Transverse colon (tissue), 4 donors: Measurements from ENCODE around the gene GPHA2. TPM values are rescaled to one million over a fixed set of nuclear protein-coding genes. Genes with fewer than 3 reads are reported as not detected.

ENCODE experiments used
- DNase-seq: peaks from one replicate; pipeline ENCODE4 v3.0.0-alpha.2; 2019
- H3K27ac ChIP-seq, 4 donors: fragments of 200-600 bp; sonication (generic); 2 replicates each; pipeline ENCODE4 v1.5.1; 2016 to 2018; ENCODE audit warnings: inconsistent platforms in 4 of 4
- H3K27me3 ChIP-seq: fragments of 200-600 bp; sonication (generic); 2 replicates; pipeline ENCODE4 v1.5.1; 2017; ENCODE audit warnings: inconsistent platforms
- H3K36me3 ChIP-seq, 4 donors: fragments of 200-600 bp; sonication (generic); 2 replicates each; pipeline ENCODE4 v1.5.1; 2017 to 2019; ENCODE audit warnings: inconsistent platforms in 4 of 4
- H3K4me1 ChIP-seq, 4 donors: fragments of 200-600 bp; sonication (generic); 2 replicates each; pipeline ENCODE4 v1.5.1; 2017 to 2020; ENCODE audit warnings: inconsistent platforms in 4 of 4
- H3K4me3 ChIP-seq, 4 donors: fragments of 200-600 bp; sonication (generic); 1 replicate in 1 of 4; 2 replicates in 3 of 4; pipeline versions ENCODE4 v1.5.1 to v1.6.1; 2017 to 2019; ENCODE audit warnings: inconsistent platforms in 4 of 4
- H3K9me3 ChIP-seq, 2 donors: fragments of 200-600 bp; sonication (generic); 2 replicates each; pipeline ENCODE4 v1.5.1; 2017 to 2019; ENCODE audit warnings: inconsistent platforms in 2 of 2
- EP300 ChIP-seq: sonication (generic); formaldehyde crosslinking; IDR thresholded peaks from one replicate; pipeline ENCODE4 v1.6.1; 2017; ENCODE audit warnings: antibody characterized with exemption, low read depth
- POLR2A ChIP-seq: fragments of 450-650 bp; IDR thresholded peaks from one replicate; pipeline ENCODE4 v1.6.1; 2016; ENCODE audit warnings: antibody characterized with exemption, mild to moderate bottlenecking, moderate library complexity
- POLR2AphosphoS5 ChIP-seq, 3 donors: sonication (generic); formaldehyde crosslinking; IDR thresholded peaks; one replicate each; pipeline ENCODE4 v1.6.1; 2016; ENCODE audit warnings: antibody characterized with exemption in 3 of 3
- WGBS, 2 donors: methylation state at CpG; one replicate each; pipeline ENCODE4 v1.1.5; 2018; ENCODE audit warnings: low coverage in 1 of 2; 5-methylcytosine and 5-hydroxymethylcytosine counted together
- in situ Hi-C, 4 donors: fragments of 200-750 bp; cut with MboI; loops; one replicate each; pipeline versions ENCODE4 v1.15.0 to v1.15.1; 2017; ENCODE audit warnings: low sequenced_read_pairs in 3 of 4, low pct_ligation_motif_present in 1 of 4, low pct_unique_long_range_greater_than_20kb in 1 of 4
- intact Hi-C: fragments of 100-400 bp; cut with DNase I; formaldehyde crosslinking; loops from one replicate; pipeline ENCODE4 v1.15.1; 2023; ENCODE audit warnings: low total_unique reads
- total RNA-seq, 4 donors: library from RNA; depleted of rRNA; stranded (reverse); fragments of >200 nt; gene quantifications; one replicate each; pipeline ENCODE4 v1.1.0, GENCODE V29; 2016
- TF ChIP-seq, protein P1 (sequence below), 5 experiments: fragments of 200-600 bp in 3 of 5; fragments of 450-650 bp in 2 of 5; sonication (generic) in 3 of 5; IDR thresholded peaks; 1 replicate in 2 of 5; 2 replicates in 3 of 5; pipeline ENCODE4 v1.5.1; 2016 to 2017; ENCODE audit warnings: antibody characterized with exemption in 5 of 5, inconsistent platforms in 3 of 5, mild to moderate bottlenecking in 2 of 5, moderate library complexity in 1 of 5

GPHA2 gene
- total RNA-seq, 4 donors from 2014 or later, result 6.0 TPM; not detected in 3

DNA sequence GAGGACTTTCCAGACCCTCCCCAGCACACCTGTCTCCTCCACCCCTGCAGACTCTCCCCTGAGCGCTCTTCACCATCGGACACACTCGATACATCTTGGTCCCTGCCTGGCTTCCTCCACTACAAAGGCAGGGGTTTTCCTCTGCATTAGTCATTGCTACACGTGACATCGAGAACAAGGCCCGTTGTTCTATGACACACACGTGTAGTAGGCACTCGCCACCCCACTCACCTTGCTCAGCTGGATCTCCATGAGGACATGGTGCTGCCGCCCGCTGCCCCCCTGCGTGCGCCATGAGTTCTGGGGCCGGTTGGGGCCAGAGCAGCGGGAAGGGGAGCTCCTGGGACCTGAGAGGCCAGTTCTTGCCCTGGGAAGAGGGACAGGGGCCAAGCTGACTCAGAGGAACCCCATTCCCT is 35.4 kb downstream of the GPHA2 start:
- Histone ChIP-seq H3K4me1 (no peaks in the 10 kb centered on the region), H3K4me3 (no peak overlapping the region), H3K9me3 (no peaks in the 10 kb centered on the region), H3K36me3 (peaks cover 0 to 41% (median 11%) of the 10 kb centered on the region in 4 donors), H3K27ac (no peak overlapping the region), H3K27me3 (no peaks in the 10 kb centered on the region)
- intact Hi-C loops, result no loop called here
- TF ChIP-seq POLR2A (no peak), POLR2AphosphoS5 (IDR thresholded peaks at IDR 0.05) (no peak), EP300 (no peak)
- TF ChIP-seq, protein P1, sequence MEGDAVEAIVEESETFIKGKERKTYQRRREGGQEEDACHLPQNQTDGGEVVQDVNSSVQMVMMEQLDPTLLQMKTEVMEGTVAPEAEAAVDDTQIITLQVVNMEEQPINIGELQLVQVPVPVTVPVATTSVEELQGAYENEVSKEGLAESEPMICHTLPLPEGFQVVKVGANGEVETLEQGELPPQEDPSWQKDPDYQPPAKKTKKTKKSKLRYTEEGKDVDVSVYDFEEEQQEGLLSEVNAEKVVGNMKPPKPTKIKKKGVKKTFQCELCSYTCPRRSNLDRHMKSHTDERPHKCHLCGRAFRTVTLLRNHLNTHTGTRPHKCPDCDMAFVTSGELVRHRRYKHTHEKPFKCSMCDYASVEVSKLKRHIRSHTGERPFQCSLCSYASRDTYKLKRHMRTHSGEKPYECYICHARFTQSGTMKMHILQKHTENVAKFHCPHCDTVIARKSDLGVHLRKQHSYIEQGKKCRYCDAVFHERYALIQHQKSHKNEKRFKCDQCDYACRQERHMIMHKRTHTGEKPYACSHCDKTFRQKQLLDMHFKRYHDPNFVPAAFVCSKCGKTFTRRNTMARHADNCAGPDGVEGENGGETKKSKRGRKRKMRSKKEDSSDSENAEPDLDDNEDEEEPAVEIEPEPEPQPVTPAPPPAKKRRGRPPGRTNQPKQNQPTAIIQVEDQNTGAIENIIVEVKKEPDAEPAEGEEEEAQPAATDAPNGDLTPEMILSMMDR (IDR thresholded peaks at IDR 0.05), result no peak
- in situ Hi-C loops, result no loop called here
- 81 to 100% methylated on average over 1 to 14 of the region's 14 CpGs for WGBS, 2 donors
- no peak for DNase-seq

GRCh38 chr11:64898541-64898940 is 37.2 kb downstream of the GPHA2 start:
- 93% methylated on average over 14 of the region's 19 CpGs; no CpG with 5 or more reads in 1 of the 2 donors for WGBS, 2 donors

GRCh38 chr11:64898076-64898445 is 37.6 kb downstream of the GPHA2 start:
- no peak for DNase-seq
- in situ Hi-C loops, result loop anchor here in 1 of 4 donors (10.0 kb wide), 1 partner anchor 53 kb away; the partner anchor contains the start of gene CDC42BPG
- Histone ChIP-seq H3K27ac (no peak overlapping the region), H3K27me3 (no peaks in the 10 kb centered on the region), H3K9me3 (no peaks in the 10 kb centered on the region), H3K36me3 (peaks cover 0 to 30% (median 11%) of the 10 kb centered on the region in 4 donors), H3K4me3 (no peak overlapping the region), H3K4me1 (peaks cover 11 to 12% (median 11%) of the 10 kb centered on the region in 4 donors)
- no peak for TF ChIP-seq EP300
- intact Hi-C loops, result loop anchor here (5.0 kb wide), 1 partner anchor 51 kb away; no protein-coding TSS in a partner anchor
- 96% methylated on average over 8 of the region's 9 CpGs; no CpG with 5 or more reads in 1 of the 2 donors for WGBS, 2 donors

More at GRCh38 chr11:64898541-64898940, 37.2 kb downstream of the GPHA2 start:
- intact Hi-C loops (loop anchor here (5.0 kb wide), 1 partner anchor 51 kb away; no protein-coding TSS in a partner anchor), in situ Hi-C loops (loop anchor here in 1 of 4 donors (10.0 kb wide), 1 partner anchor 54 kb away; the partner anchor contains the start of gene CDC42BPG)
- H3K27me3 ChIP-seq, result no peaks in the 10 kb centered on the region
- H3K4me1 ChIP-seq, result peaks cover 11 to 12% (median 11%) of the 10 kb centered on the region in 4 donors
- no peak overlapping the region for H3K27ac ChIP-seq
- peaks cover 0 to 35% (median 11%) of the 10 kb centered on the region in 4 donors for H3K36me3 ChIP-seq
- H3K9me3 ChIP-seq, result no peaks in the 10 kb centered on the region
- DNase-seq, result no peak
- no peak overlapping the region for H3K4me3 ChIP-seq
- TF ChIP-seq, protein P1 (IDR thresholded peaks at IDR 0.05), result no peak
- TF ChIP-seq EP300 (no peak), POLR2AphosphoS5 (IDR thresholded peaks at IDR 0.05) (no peak), POLR2A (no peak)

GRCh38 chr11:64897381-64898075 is 38.2 kb downstream of the GPHA2 start:
- TF ChIP-seq EP300 (no peak), POLR2AphosphoS5 (IDR thresholded peaks at IDR 0.05) (no peak), POLR2A (no peak)
- TF ChIP-seq, protein P1 (IDR thresholded peaks at IDR 0.05), result no peak
- Histone ChIP-seq H3K27me3 (no peaks in the 10 kb centered on the region), H3K9me3 (no peaks in the 10 kb centered on the region), H3K4me1 (peaks cover 11 to 12% (median 11%) of the 10 kb centered on the region in 4 donors), H3K27ac (no peak overlapping the region), H3K4me3 (no peak overlapping the region), H3K36me3 (peaks cover 0 to 26% (median 11%) of the 10 kb centered on the region in 4 donors)
- WGBS, 2 donors, result 95% methylated on average over 13 of the region's 19 CpGs; no CpG with 5 or more reads in 1 of the 2 donors
- in situ Hi-C loops, result loop anchor here in 1 of 4 donors (10.0 kb wide), 1 partner anchor 53 kb away; the partner anchor contains the start of gene CDC42BPG
- intact Hi-C loops, result loop anchor here (5.0 kb wide), 1 partner anchor 50 kb away; no protein-coding TSS in a partner anchor
- no peak for DNase-seq
